ENCODE results near the gene CAMTA1.

GRCh38 chr1:6941786-6942185, 156.5 kb downstream of the CAMTA1 start:
- TF ChIP-seq CTCF (IDR thresholded peaks at IDR 0.05) (no peak), POLR2AphosphoS5 (IDR thresholded peaks at IDR 0.05; ENCODE audit: insufficient read depth in 1 of 2, low read depth in 1 of 2) (no peak)
